Hematopoietic multipotent progenitor cell treated with erythropoietin and hydrocortisone succinate and interleukin-3 and kit ligand, for 15 days (in vitro differentiated cells): ENCODE data around the gene SLC7A6.

Experiments used
- DNase-seq: peaks from one replicate; pipeline ENCODE4 v3.0.0-alpha.2; 2015; ENCODE audit warnings: low spot score

SLC7A6 gene

GRCh38 chr16:68257251-68257905 is 6.9 kb upstream of the SLC7A6 start:
- DNase-seq, result no peak

GRCh38 chr16:68257906-68258800 is 6.2 kb upstream of the SLC7A6 start:
- DNase-seq, result no peak

DNA sequence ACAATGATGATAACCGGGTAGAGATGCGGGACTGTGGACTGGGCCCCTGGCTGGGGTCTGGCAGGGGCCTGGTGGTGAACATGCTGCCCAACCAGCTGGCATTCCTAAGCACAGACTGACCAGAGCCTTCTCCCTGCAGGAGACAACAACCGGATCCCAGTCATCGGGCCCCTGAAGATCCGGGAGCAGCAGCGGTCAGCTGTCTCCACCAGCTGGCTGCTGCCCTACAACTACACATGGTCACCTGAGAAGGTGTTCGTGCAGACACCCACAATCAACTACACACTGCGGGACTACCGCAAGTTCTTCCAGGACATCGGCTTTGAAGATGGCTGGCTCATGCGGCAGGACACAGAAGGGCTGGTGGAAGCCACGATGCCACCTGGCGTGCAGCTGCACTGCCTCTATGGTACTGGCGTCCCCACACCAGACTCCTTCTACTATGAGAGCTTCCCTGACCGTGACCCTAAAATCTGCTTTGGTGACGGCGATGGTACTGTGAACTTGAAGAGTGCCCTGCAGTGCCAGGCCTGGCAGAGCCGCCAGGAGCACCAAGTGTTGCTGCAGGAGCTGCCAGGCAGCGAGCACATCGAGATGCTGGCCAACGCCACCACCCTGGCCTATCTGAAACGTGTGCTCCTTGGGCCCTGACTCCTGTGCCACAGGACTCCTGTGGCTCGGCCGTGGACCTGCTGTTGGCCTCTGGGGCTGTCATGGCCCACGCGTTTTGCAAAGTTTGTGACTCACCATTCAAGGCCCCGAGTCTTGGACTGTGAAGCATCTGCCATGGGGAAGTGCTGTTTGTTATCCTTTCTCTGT is 5.1 kb upstream of the SLC7A6 start:
- no peak for DNase-seq

GRCh38 chr16:68263559-68264127 is 683 bp upstream of the SLC7A6 start:
- DNase-seq, result no peak

DNA sequence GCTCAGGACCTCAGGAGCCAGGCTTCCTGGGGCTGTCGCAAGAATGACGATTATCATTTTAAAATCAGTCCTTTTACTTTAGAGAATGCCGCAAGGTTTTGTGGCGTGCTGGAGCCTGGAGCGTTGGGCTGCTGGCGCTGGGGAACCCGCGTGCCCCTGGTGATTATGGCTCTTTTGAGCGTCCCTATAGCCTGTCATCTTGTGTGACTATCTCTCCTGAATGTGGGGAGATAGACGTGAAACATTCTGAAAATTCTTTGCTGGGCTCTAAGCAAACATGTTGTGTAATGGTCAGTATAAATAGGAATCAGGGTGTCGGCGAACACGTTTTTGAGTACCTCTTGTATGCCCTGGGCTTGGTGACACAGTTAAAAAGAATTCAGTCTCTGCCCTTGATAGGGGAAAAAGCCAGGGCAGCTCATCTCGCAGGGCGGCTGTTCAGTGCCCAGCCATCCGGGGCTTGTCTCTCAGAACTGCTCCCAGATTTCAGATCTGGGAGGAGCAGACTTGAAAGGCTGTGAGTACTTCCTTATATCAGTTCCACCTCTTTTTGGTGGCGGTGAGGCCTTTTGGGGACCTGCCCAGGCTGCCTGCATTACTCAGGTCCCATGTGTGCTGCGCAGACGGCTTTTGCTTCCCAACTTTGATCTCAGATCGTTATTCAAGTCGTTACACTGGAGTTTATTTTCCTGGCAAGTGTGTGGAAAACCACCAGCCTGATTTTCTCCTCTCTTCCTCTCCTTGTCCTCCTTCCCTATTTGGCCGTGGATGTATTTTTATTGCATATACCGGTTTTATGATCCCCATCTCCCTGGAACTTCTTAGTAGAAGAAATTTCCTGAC is 973 bp downstream of the SLC7A6 start:
- no peak for DNase-seq

- no peak for DNase-seq
Observed at GRCh38 chr16:68267612-68268405, 3.5 kb downstream of the SLC7A6 start.

DNA sequence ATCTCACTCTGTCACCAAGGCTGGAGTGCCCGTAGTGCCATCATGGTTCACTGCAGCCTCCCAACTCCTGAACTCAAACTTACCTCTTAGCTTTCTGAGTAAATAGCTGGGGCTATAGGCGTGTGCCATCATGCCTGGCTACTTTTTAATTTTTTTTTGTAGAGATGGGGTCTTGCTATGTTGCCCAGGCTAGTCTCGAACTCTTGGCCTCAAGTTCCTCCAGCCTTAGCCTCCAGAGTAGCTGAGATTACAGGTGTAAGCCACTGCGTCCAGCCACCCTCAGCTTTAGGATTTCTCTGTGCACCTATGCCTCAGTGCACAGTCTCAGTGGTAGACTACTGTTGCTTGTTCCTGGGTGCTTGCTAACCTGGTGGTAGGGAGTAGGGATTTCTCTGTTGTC is 5.5 kb downstream of the SLC7A6 start:
- no peak for DNase-seq

- no peak for DNase-seq
Observed at GRCh38 chr16:68270353-68270752, 6.0 kb downstream of the SLC7A6 start.

- no peak for DNase-seq
Observed at GRCh38 chr16:68272507-68273209, 8.3 kb downstream of the SLC7A6 start.

DNA sequence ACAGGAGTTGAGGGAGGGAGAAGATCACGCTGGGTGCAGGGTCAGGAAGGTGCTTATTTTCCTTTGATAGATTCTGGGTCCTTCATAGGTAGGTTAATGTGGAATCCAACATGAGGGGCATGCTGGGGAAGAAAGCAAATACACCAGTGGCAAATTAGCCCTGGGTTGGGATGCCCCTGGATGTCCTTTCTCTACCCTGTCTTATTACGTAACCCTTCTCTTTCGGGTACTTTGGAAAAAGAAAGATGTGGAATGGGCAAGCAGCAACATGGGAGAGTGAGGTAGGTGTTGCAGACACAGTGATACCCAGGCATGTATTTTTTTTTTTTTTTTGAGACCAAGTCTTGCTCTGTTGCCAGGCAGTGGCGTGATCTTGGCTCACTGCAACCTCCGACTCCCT is 9.1 kb downstream of the SLC7A6 start:
- no peak for DNase-seq

- no peak for DNase-seq
Observed at GRCh38 chr16:68273896-68274295, 9.6 kb downstream of the SLC7A6 start.

GRCh38 chr16:68274441-68274840 is 10.1 kb downstream of the SLC7A6 start:
- no peak for DNase-seq

DNA sequence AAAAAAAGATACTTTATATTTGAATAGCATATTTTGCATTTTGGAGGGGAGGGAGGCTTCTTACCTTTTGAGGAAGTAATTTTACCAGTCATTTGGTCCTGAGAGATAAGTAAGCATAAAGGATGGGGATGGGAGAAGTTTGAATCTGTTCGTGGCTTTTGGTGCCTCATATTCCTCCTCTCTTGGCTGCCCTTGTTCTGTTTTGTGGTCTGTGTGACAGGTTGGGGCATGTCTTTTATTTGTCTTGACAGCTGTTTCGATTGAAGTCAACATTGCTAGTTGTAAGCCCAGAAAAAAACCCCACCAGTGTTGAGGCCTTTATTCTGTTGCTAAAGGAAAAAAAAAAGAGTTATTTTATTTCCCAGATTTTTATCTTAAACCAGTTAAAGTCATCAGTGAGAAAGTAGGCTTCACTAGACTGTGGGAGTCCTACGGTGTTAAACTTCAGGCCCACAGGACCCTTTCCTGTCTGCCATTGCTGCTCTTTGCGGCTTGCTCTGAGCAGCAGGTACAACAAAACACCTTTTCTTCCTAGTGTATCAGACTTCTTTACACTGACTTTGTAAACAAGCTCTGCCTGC is 11.4 kb downstream of the SLC7A6 start:
- DNase-seq, result no peak

- DNase-seq, result no peak
Observed at GRCh38 chr16:68276223-68276622, 11.9 kb downstream of the SLC7A6 start.

GRCh38 chr16:68279726-68280558 is 15.6 kb downstream of the SLC7A6 start:
- no peak for DNase-seq

DNA sequence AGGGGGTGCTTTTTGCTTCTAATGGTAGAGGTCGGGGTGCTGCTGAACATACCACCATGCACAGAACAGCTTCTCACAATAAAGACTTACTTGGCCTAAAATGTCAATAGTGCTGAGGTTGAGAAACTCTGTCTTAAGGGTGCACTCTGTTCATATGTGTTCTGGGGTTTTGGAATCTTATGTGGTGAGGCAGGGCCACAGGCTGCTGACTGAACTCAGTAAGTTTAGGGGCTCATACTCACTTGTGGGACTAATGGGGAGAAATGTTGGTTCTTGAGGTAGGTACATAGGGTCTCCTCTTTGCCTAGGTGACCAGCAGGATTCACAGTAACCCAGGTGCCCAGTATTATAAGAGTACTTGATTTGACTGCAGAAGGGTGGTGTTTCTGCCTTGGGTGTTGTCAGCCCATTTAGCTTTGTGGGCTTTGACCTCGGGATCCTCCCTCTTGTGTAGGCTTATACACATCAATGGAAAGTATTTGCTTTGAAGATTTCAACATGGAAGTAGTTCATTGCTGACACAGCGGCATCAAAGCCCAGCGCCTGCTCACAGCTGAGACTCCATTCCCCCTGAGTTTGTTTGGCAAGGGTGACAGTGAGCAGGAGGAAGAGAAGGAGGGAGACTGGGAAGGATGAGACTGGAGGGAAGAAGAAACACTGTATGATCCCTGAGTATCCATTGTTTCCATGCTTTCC is 17.2 kb downstream of the SLC7A6 start:
- DNase-seq, result no peak

DNA sequence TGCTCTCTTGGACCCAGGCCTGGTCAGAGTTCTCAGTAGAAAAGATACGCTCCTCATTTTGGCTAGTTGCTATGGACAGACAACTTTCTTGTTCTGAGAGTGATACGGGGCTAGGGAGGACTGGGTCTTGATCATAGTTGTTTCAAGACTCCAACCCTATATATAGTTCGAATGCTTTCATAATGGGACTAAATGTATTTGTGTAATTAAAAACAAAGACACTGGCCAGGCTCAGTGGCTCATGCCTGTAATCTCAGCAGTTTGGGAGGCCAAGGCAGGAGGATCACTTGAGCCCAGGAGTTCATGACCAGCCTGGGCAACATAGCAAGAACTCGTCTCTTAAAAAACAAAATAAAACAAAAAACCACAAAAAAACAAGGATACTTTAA is 17.7 kb downstream of the SLC7A6 start:
- no peak for DNase-seq

DNA sequence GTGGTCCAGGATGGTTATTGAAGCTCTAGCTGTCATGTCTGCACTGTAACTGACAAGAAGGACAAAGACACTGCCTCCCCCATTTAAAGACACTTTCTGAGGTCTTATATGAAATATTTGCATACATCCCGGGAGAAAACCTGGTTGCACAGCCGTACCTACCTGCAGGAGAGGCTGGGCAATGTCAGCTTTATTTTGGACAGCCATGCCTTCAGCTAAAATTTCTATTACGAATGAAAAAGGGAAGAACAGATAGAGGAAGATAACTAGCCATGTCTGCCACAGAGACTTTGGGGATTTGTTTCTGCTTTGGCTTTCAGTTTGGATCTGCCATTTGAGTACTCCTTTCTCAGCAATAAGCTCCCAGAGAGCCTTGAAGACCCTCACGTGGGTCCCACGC is 19.0 kb downstream of the SLC7A6 start:
- no peak for DNase-seq
